IMR-90 (cell line): ENCODE results near the gene PNLIP. TPM values are rescaled to one million over a fixed set of nuclear protein-coding genes. Genes with fewer than 3 reads are reported as not detected.

Source experiments
- ATAC-seq: fragments of 200-7000 bp; cut with Tn5 transposase; 2 replicates; pipeline ENCODE4 v1.9.1; 2020; ENCODE audit warnings: low read depth, mild to moderate bottlenecking, moderate library complexity
- BruUV-seq: library from RNA; stranded (reverse); fragments of 400-500 nt; replicated peaks from 2 replicates; lab custom pipeline; 2021; lab: Mats Ljungman, UMichigan
- CTCF ChIA-PET: fragments of 300-600 bp; formaldehyde crosslinking; extraction: SDS; loops from one replicate; lab custom pipeline; 2021; ENCODE audit warnings: antibody characterized with exemption; lab: Yijun Ruan, JAX
- POLR2A ChIA-PET: fragments of 300-600 bp; sonication (Branson Sonifier 250); formaldehyde crosslinking; loops from one replicate; lab custom pipeline; 2022; ENCODE audit warnings: antibody characterized with exemption; ENCODE audit not compliant: unreplicated experiment; lab: Charles Lee
- DNase-seq: peaks from one replicate; pipeline ENCODE4 v3.0.0; 2013
- H2AFZ ChIP-seq: replicated peaks from 2 replicates; pipeline ENCODE3; 2013; ENCODE audit warnings: low read length, mild to moderate bottlenecking; ENCODE audit not compliant: poor library complexity
- H2AK5ac ChIP-seq: 2 replicates; pipeline ENCODE4 v1.6.1; 2013; ENCODE audit warnings: low read depth, low read length, inconsistent platforms
- H2AK9ac ChIP-seq: replicated peaks from 2 replicates; pipeline ENCODE3; 2013; ENCODE audit warnings: mild to moderate bottlenecking, low read depth, low read length, moderate library complexity; ENCODE audit not compliant: poor library complexity
- H2BK120ac ChIP-seq: 2 replicates; pipeline ENCODE4 v1.6.1; 2013; ENCODE audit warnings: low read depth, low read length, inconsistent platforms
- H2BK15ac ChIP-seq: 3 replicates; pipeline ENCODE4 v1.6.1; 2013; ENCODE audit warnings: low read depth, low read length, inconsistent platforms
- H2BK20ac ChIP-seq: 2 replicates; pipeline ENCODE4 v1.6.1; 2013; ENCODE audit warnings: low read depth, mild to moderate bottlenecking, inconsistent platforms, low read length, moderate library complexity
- H2BK5ac ChIP-seq: 2 replicates; pipeline ENCODE4 v1.6.1; 2013; ENCODE audit warnings: mild to moderate bottlenecking, low read depth, low read length, inconsistent platforms; ENCODE audit not compliant: poor library complexity, severe bottlenecking
- H3K14ac ChIP-seq: replicated peaks from 2 replicates; pipeline ENCODE4 v1.6.1; 2013; ENCODE audit warnings: low read depth, low read length, inconsistent platforms
- H3K18ac ChIP-seq: 2 replicates; pipeline ENCODE4 v1.6.1; 2013; ENCODE audit warnings: low read depth, low read length, control low read depth
- H3K23ac ChIP-seq: 2 replicates; pipeline ENCODE4 v1.6.1; 2013; ENCODE audit warnings: low read depth, low read length, inconsistent platforms
- H3K27ac ChIP-seq: 2 replicates; pipeline ENCODE4 v1.5.1; 2013; ENCODE audit warnings: mild to moderate bottlenecking, control low read depth, low read length; ENCODE audit not compliant: insufficient read depth
- H3K27me3 ChIP-seq: 2 replicates; pipeline ENCODE4 v1.6.1; 2013; ENCODE audit warnings: low read length; ENCODE audit not compliant: control insufficient read depth, insufficient read depth
- H3K36me3 ChIP-seq: 2 replicates; pipeline ENCODE4 v1.6.1; 2013; ENCODE audit warnings: low read length, mixed read lengths; ENCODE audit not compliant: control insufficient read depth, insufficient read depth
- H3K4ac ChIP-seq: 2 replicates; pipeline ENCODE4 v1.6.1; 2013; ENCODE audit warnings: low read depth, low read length, inconsistent platforms
- H3K4me1 ChIP-seq: 2 replicates; pipeline ENCODE4 v1.6.1; 2013; ENCODE audit warnings: low read length, mixed read lengths; ENCODE audit not compliant: control insufficient read depth, insufficient read depth
- H3K4me2 ChIP-seq: 2 replicates; pipeline ENCODE4 v1.6.1; 2013; ENCODE audit warnings: low read depth, mild to moderate bottlenecking, control low read depth, low read length, moderate library complexity
- H3K4me3 ChIP-seq: 2 replicates; pipeline ENCODE4 v1.5.1; 2013; ENCODE audit warnings: low read depth, mild to moderate bottlenecking, control low read depth, low read length, moderate library complexity; ENCODE audit not compliant: insufficient read depth
- H3K56ac ChIP-seq: 2 replicates; pipeline ENCODE4 v1.6.1; 2013; ENCODE audit warnings: low read length, inconsistent platforms; ENCODE audit not compliant: insufficient read depth; ENCODE audit errors: extremely low read depth
- H3K79me1 ChIP-seq, 2 experiments: 2 replicates each; pipeline ENCODE4 v1.6.1; 2013; ENCODE audit warnings: low read length in 2 of 2, inconsistent platforms in 1 of 2, low read depth in 1 of 2
- H3K9ac ChIP-seq: 2 replicates; pipeline ENCODE4 v1.6.1; 2013; ENCODE audit warnings: low read depth, low read length, control low read depth
- H3K9me1 ChIP-seq: 2 replicates; pipeline ENCODE4 v1.6.1; 2013; ENCODE audit warnings: low read length, inconsistent platforms; ENCODE audit not compliant: insufficient read depth
- H3K9me3 ChIP-seq: 2 replicates; pipeline ENCODE4 v1.6.1; 2013; ENCODE audit warnings: low read length; ENCODE audit not compliant: control insufficient read depth, insufficient read depth
- H4K20me1 ChIP-seq: 2 replicates; pipeline ENCODE4 v1.6.1; 2013; ENCODE audit warnings: low read length, inconsistent platforms; ENCODE audit not compliant: insufficient read depth
- H4K5ac ChIP-seq: 2 replicates; pipeline ENCODE4 v1.6.1; 2013; ENCODE audit warnings: mild to moderate bottlenecking, low read depth, low read length, control low read depth
- H4K8ac ChIP-seq, 2 experiments: 2 replicates each; pipeline ENCODE4 v1.6.1; 2013; ENCODE audit warnings: low read depth in 2 of 2, low read length in 2 of 2, control low read depth in 1 of 2, inconsistent platforms in 1 of 2
- H4K91ac ChIP-seq: 2 replicates; pipeline ENCODE4 v1.6.1; 2013; ENCODE audit warnings: low read depth, low read length, inconsistent platforms; ENCODE audit not compliant: insufficient read depth
- BHLHE40 ChIP-seq: fragments of 150-350 bp; IDR thresholded peaks from 2 replicates; pipeline ENCODE4 v1.6.1; 2016; ENCODE audit warnings: mild to moderate bottlenecking, low read depth, low read length
- CEBPB ChIP-seq: IDR thresholded peaks from 2 replicates; pipeline ENCODE4 v1.6.1; 2012; ENCODE audit warnings: low read depth, low read length, improper control_type of control experiment
- CHD1 ChIP-seq: IDR thresholded peaks from 2 replicates; pipeline ENCODE4 v1.6.1; 2012; ENCODE audit warnings: low read depth, low read length, improper control_type of control experiment
- CTCF ChIP-seq: conservative IDR thresholded peaks from 2 replicates; pipeline ENCODE4 v1.5.1; 2012; ENCODE audit warnings: mild to moderate bottlenecking, low read depth, low read length, improper control_type of control experiment
- ELK1 ChIP-seq: fragments of 150-350 bp; IDR thresholded peaks from 2 replicates; pipeline ENCODE4 v1.6.1; 2016; ENCODE audit warnings: low read depth, mild to moderate bottlenecking, low read length, moderate library complexity, borderline replicate concordance
- FOS ChIP-seq: fragments of 150-350 bp; IDR thresholded peaks from 2 replicates; pipeline ENCODE4 v1.6.1; 2016; ENCODE audit warnings: low read depth, low read length
- MAFK ChIP-seq: IDR thresholded peaks from 2 replicates; pipeline ENCODE4 v1.6.1; 2012; ENCODE audit warnings: low read depth, low read length, improper control_type of control experiment
- MAZ ChIP-seq: IDR thresholded peaks from 2 replicates; pipeline ENCODE4 v1.6.1; 2012; ENCODE audit warnings: low read depth, mild to moderate bottlenecking, low read length, improper control_type of control experiment, moderate library complexity, borderline replicate concordance
- MXI1 ChIP-seq: IDR thresholded peaks from 2 replicates; pipeline ENCODE4 v1.6.1; 2012; ENCODE audit warnings: low read depth, mild to moderate bottlenecking, low read length, moderate library complexity, borderline replicate concordance
- NFE2L2 ChIP-seq: fragments of 150-350 bp; IDR thresholded peaks from 2 replicates; pipeline ENCODE4 v1.6.1; 2016; ENCODE audit warnings: low read depth, mild to moderate bottlenecking, low read length
- POLR2A ChIP-seq: IDR thresholded peaks from 2 replicates; pipeline ENCODE4 v1.6.1; 2012; ENCODE audit warnings: mild to moderate bottlenecking, low read depth, low read length
- RAD21 ChIP-seq: IDR thresholded peaks from 2 replicates; pipeline ENCODE4 v1.6.1; 2012; ENCODE audit warnings: low read length, improper control_type of control experiment
- RCOR1 ChIP-seq: IDR thresholded peaks from 2 replicates; pipeline ENCODE4 v1.6.1; 2012; ENCODE audit warnings: mild to moderate bottlenecking, low read length, improper control_type of control experiment; ENCODE audit not compliant: insufficient replicate concordance
- RFX5 ChIP-seq: IDR thresholded peaks from 2 replicates; pipeline ENCODE4 v1.8.0; 2012; ENCODE audit warnings: low read depth, mild to moderate bottlenecking, low read length, moderate library complexity
- SMC3 ChIP-seq: fragments of 150-350 bp; IDR thresholded peaks from 2 replicates; pipeline ENCODE4 v1.6.1; 2016; ENCODE audit warnings: low read depth, mild to moderate bottlenecking, antibody characterized with exemption, low read length, moderate library complexity
- USF2 ChIP-seq: fragments of 150-350 bp; IDR thresholded peaks from 2 replicates; pipeline ENCODE4 v1.6.1; 2017; ENCODE audit warnings: mild to moderate bottlenecking, antibody characterized with exemption, low read length, low read depth
- WGBS, 2 experiments: methylation state at CpG; one replicate each; pipeline versions ENCODE4 v1.1.5 to v1.1.7; 2013; ENCODE audit warnings: missing lambda C conversion rate in 2 of 2; ENCODE audit not compliant: insufficient read length in 1 of 2; ENCODE audit errors: extremely low coverage in 2 of 2; 5-methylcytosine and 5-hydroxymethylcytosine counted together
- dilution Hi-C: fragments of 300-500 bp; cut with HindIII; formaldehyde crosslinking; loops from one replicate; pipeline ENCODE4 v1.14.3; 2018; ENCODE audit warnings: low sequenced_read_pairs; ENCODE audit not compliant: unreplicated experiment
- in situ Hi-C: fragments of 300-500 bp; cut with MboI; formaldehyde crosslinking; loops from 3 replicates; pipeline ENCODE4 v1.14.3; 2019; ENCODE audit warnings: low sequenced_read_pairs, inconsistent platforms, mixed read lengths
- intact Hi-C: fragments of 100-400 bp; cut with micrococcal nuclease; formaldehyde crosslinking; loops from 2 replicates; pipeline ENCODE4 v1.10.0; 2022
- polyA plus RNA-seq, 3 experiments: library from polyadenylated mRNA; depleted of rRNA; stranded (reverse); fragments of >200 nt; gene quantifications; 2 replicates each; pipeline ENCODE4 v1.2.3, GENCODE V29; 2012; ENCODE audit warnings: low replicate concordance in 1 of 3
- total RNA-seq: library from RNA; depleted of rRNA; stranded (reverse); fragments of >200 nt; gene quantifications from 2 replicates; pipeline ENCODE4 v1.2.3, GENCODE V29; 2012

Gene PNLIP
- total and polyA plus RNA-seq, 2 of the 4 experiments (the other 2 are of a cell fraction): not detected

GRCh38 chr10:116522803-116523381 is 22.8 kb upstream of the PNLIP start:
- POLR2A ChIA-PET: no interaction called here
- H3K79me1 ChIP-seq: no peaks in the 10 kb centered on the region

More at GRCh38 chr10:116522803-116523381, 22.8 kb upstream of the PNLIP start:
- no peak overlapping the region for H3K14ac ChIP-seq
- H3K4me3 ChIP-seq: no peak overlapping the region
- H3K9ac ChIP-seq: no peak overlapping the region
- dilution Hi-C loops (no loop called here), in situ Hi-C loops (no loop called here), intact Hi-C loops (loop anchor here (5.0 kb wide), 1 partner anchor 264 kb away; no protein-coding TSS in a partner anchor)
- H2AFZ ChIP-seq: no peak overlapping the region
- BruUV-seq: no TSS peak
- no peak overlapping the region for H2BK120ac ChIP-seq
- no peaks in the 10 kb centered on the region for H4K20me1 ChIP-seq
- H3K9me3 ChIP-seq: no peaks in the 10 kb centered on the region
- no peak overlapping the region for H3K4ac ChIP-seq
- no peak overlapping the region for H2BK5ac ChIP-seq
- WGBS, 2 experiments: no CpG with 5 or more reads among the region's 8 CpGs
- H2BK20ac ChIP-seq: no peak overlapping the region
- H2AK9ac ChIP-seq: no peak overlapping the region
- no peak overlapping the region for H3K27ac ChIP-seq
- H3K4me2 ChIP-seq: no peak overlapping the region
- no peaks in the 10 kb centered on the region for H3K27me3 ChIP-seq
- H3K56ac ChIP-seq: no peak overlapping the region
- H4K5ac ChIP-seq: no peak overlapping the region
- H4K91ac ChIP-seq: no peak overlapping the region
- no peak overlapping the region for H3K23ac ChIP-seq
- CTCF ChIA-PET: interaction anchor here (1.1 kb wide), 1 partner anchor 16 kb away, joined by 3 read pairs; no protein-coding TSS in a partner anchor
- H3K9me1 ChIP-seq: no peaks in the 10 kb centered on the region
- TF ChIP-seq POLR2A (no peak), CTCF (no peak), ELK1 (no peak), RFX5 (no peak), CHD1 (no peak), MAZ (no peak), USF2 (no peak), RAD21 (no peak), BHLHE40 (no peak), SMC3 (no peak), MAFK (no peak), FOS (no peak), RCOR1 (no peak), MXI1 (no peak), CEBPB (no peak), NFE2L2 (no peak)
- no peak for ATAC-seq
- no peak overlapping the region for H3K18ac ChIP-seq
- H2AK5ac ChIP-seq: no peak overlapping the region
- no peaks in the 10 kb centered on the region for H3K36me3 ChIP-seq
- no peak for DNase-seq
- H3K4me1 ChIP-seq: no peaks in the 10 kb centered on the region
- H4K8ac ChIP-seq: no peak overlapping the region
- H2BK15ac ChIP-seq: no peak overlapping the region
